ENCODE data around the gene PODNL1. TPM values are rescaled to one million over a fixed set of nuclear protein-coding genes. Genes with fewer than 3 reads are reported as not detected.

The PODNL1 gene
- total and polyA plus RNA-seq, 10 of the 15 experiments (the other 5 are each of a cell fraction or from before 2014, with no cell fraction given), result 0.04 to 0.44 TPM; not detected in 8

DNA sequence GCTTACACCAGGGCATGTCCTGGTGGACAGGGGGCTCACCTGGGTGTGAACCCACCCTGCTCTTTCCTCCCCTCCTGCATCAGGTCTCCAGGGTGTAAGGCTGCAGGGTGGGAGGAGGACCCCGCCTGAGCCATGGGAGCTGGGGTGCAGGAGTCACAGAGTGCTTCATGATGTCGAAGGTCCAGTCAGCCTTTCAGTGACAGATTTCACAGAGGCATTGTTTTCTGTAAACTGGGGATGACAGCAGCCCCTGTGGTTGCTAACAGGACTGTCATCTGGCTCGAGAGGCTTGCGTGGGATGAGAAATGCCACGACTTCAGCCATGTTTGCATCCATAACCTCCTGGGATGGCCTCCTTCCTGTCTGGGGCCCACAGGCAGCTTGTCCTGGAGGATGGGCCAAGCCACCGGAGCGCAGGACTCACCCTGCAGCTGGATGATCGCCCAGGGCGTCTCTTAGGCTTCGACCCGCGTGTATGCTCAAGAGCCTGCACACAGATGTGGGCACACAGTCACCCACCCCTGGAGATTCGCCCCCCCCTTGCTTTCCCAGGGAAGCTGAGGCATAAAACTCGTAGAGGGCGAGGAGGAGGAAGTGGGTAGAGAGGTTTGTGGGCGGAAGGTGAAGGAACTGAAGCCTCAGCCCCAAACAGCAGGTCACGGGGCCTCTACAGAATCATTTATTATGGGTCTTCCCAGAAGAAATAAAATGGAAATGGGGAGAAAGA is 56.4 kb downstream of the PODNL1 start (continued):
- peak; percentile 42 for TF ChIP-seq ZNF687 (IDR thresholded peaks at IDR 0.05)
- peak; percentile 67; the same call in 1 of the 2 replicates for TF ChIP-seq DPF2 (IDR thresholded peaks at IDR 0.05)
- peak; percentile 75 for TF ChIP-seq SPI1 (IDR thresholded peaks at IDR 0.05; ENCODE audit: borderline replicate concordance, insufficient read depth, low read depth, low read length)
- TF ChIP-seq, protein P1, sequence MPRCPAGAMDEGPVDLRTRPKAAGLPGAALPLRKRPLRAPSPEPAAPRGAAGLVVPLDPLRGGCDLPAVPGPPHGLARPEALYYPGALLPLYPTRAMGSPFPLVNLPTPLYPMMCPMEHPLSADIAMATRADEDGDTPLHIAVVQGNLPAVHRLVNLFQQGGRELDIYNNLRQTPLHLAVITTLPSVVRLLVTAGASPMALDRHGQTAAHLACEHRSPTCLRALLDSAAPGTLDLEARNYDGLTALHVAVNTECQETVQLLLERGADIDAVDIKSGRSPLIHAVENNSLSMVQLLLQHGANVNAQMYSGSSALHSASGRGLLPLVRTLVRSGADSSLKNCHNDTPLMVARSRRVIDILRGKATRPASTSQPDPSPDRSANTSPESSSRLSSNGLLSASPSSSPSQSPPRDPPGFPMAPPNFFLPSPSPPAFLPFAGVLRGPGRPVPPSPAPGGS (IDR thresholded peaks at IDR 0.05; ENCODE audit: borderline replicate concordance, insufficient read depth, low read depth, low read length, poor library complexity, severe bottlenecking), result no peak
- peak; percentile 75 to 77 for TF ChIP-seq IKZF2 (IDR thresholded peaks at IDR 0.05)
- TF ChIP-seq RCOR1 (conservative IDR thresholded peaks at IDR 0.05; ENCODE audit: low read depth, low read length), result no peak
- TF ChIP-seq SREBF2 (IDR thresholded peaks at IDR 0.05; ENCODE audit: low read length), result no peak
- peak; percentile 77 for TF ChIP-seq IKZF1 (conservative IDR thresholded peaks at IDR 0.05)
- TF ChIP-seq SIX5 (IDR thresholded peaks at IDR 0.05; ENCODE audit: low read depth, low read length, severe bottlenecking), result no peak
- TF ChIP-seq PBX3 (IDR thresholded peaks at IDR 0.05; ENCODE audit: insufficient replicate concordance, low read depth, low read length), result peak; percentile 9
- no peak for TF ChIP-seq ZNF622 (IDR thresholded peaks at IDR 0.05)
- TF ChIP-seq, protein P2, sequence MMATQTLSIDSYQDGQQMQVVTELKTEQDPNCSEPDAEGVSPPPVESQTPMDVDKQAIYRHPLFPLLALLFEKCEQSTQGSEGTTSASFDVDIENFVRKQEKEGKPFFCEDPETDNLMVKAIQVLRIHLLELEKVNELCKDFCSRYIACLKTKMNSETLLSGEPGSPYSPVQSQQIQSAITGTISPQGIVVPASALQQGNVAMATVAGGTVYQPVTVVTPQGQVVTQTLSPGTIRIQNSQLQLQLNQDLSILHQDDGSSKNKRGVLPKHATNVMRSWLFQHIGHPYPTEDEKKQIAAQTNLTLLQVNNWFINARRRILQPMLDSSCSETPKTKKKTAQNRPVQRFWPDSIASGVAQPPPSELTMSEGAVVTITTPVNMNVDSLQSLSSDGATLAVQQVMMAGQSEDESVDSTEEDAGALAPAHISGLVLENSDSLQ (IDR thresholded peaks at IDR 0.05), result 0 out of 2 replicates have a peak, but pooled peaks have one; percentile 34
- 0 out of 2 replicates have a peak, but pooled peaks have one; percentile 32 for TF ChIP-seq NBN (IDR thresholded peaks at IDR 0.05)
- peak; percentile 34; the same call in 1 of the 2 replicates for TF ChIP-seq MTA2 (IDR thresholded peaks at IDR 0.05; ENCODE audit: low read depth)
- TF ChIP-seq NR2C2 (IDR thresholded peaks at IDR 0.05; ENCODE audit: borderline replicate concordance, control insufficient read depth, insufficient read length, low read depth), result no peak
- TF ChIP-seq, protein P3, sequence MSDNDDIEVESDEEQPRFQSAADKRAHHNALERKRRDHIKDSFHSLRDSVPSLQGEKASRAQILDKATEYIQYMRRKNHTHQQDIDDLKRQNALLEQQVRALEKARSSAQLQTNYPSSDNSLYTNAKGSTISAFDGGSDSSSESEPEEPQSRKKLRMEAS (IDR thresholded peaks at IDR 0.05; ENCODE audit: low read depth, low read length), result no peak
- TF ChIP-seq, protein P4, sequence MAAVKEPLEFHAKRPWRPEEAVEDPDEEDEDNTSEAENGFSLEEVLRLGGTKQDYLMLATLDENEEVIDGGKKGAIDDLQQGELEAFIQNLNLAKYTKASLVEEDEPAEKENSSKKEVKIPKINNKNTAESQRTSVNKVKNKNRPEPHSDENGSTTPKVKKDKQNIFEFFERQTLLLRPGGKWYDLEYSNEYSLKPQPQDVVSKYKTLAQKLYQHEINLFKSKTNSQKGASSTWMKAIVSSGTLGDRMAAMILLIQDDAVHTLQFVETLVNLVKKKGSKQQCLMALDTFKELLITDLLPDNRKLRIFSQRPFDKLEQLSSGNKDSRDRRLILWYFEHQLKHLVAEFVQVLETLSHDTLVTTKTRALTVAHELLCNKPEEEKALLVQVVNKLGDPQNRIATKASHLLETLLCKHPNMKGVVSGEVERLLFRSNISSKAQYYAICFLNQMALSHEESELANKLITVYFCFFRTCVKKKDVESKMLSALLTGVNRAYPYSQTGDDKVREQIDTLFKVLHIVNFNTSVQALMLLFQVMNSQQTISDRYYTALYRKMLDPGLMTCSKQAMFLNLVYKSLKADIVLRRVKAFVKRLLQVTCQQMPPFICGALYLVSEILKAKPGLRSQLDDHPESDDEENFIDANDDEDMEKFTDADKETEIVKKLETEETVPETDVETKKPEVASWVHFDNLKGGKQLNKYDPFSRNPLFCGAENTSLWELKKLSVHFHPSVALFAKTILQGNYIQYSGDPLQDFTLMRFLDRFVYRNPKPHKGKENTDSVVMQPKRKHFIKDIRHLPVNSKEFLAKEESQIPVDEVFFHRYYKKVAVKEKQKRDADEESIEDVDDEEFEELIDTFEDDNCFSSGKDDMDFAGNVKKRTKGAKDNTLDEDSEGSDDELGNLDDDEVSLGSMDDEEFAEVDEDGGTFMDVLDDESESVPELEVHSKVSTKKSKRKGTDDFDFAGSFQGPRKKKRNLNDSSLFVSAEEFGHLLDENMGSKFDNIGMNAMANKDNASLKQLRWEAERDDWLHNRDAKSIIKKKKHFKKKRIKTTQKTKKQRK (IDR thresholded peaks at IDR 0.05; ENCODE audit: low read depth, low read length), result no peak
